Motor neuron (in vitro differentiated cells): ENCODE data around the gene PGAM1. TPM values are rescaled to one million over a fixed set of nuclear protein-coding genes. Genes with fewer than 3 reads are reported as not detected.

Source experiments
- ATAC-seq, 8 experiments: fragments of 200-7000 bp; cut with Tn5 transposase; replicated peaks in 6 of 8; 2 replicates each; pipeline ENCODE4 v1.8.0; 2021; ENCODE audit warnings: mild to moderate bottlenecking in 8 of 8, moderate library complexity in 8 of 8
- H3K27ac ChIP-seq, 2 donors: fragments of 250-450 bp; sonication (Bioruptor Pico); 2 replicates each; pipeline ENCODE4 v1.9.0; 2021; ENCODE audit warnings: antibody characterized with exemption in 2 of 2, mild to moderate bottlenecking in 2 of 2, moderate library complexity in 1 of 2
- H3K4me1 ChIP-seq, 2 donors: fragments of 250-450 bp; sonication (Bioruptor Pico); replicated peaks in 1 of 2; 2 replicates each; pipeline ENCODE4 v1.6.1; 2021; ENCODE audit warnings: antibody characterized with exemption in 2 of 2, mild to moderate bottlenecking in 2 of 2, moderate library complexity in 1 of 2
- H3K4me3 ChIP-seq, 5 donors: fragments of 250-450 bp; sonication (Bioruptor Pico); 2 replicates each; pipeline ENCODE4 v1.9.0; 2021; ENCODE audit warnings: antibody characterized with exemption in 5 of 5, mild to moderate bottlenecking in 5 of 5, moderate library complexity in 4 of 5
- WGBS, 10 experiments: fragments of 450-650 bp; shearing (Covaris generic); methylation state at CpG; one replicate each; pipeline ENCODE4 v1.0.0; 2022; 5-methylcytosine and 5-hydroxymethylcytosine counted together
- in situ Hi-C, 9 experiments: fragments of 400-800 bp; cut with MboI; loops; one replicate each; pipeline ENCODE4 v1.15.0; 2021; ENCODE audit warnings: low sequenced_read_pairs in 9 of 9, low pct_unique_long_range_greater_than_20kb in 2 of 9; ENCODE audit not compliant: unreplicated experiment in 9 of 9
- total RNA-seq, 8 experiments: library from RNA; unstranded; fragments of 300-600 nt; gene quantifications; 2 replicates each; pipeline versions ENCODE4 v1.2.3 to v1.2.4, GENCODE V29; 2022

PGAM1 gene
- total RNA-seq, 8 experiments from 2014 or later = 242 to 525 (median 430) TPM

DNA sequence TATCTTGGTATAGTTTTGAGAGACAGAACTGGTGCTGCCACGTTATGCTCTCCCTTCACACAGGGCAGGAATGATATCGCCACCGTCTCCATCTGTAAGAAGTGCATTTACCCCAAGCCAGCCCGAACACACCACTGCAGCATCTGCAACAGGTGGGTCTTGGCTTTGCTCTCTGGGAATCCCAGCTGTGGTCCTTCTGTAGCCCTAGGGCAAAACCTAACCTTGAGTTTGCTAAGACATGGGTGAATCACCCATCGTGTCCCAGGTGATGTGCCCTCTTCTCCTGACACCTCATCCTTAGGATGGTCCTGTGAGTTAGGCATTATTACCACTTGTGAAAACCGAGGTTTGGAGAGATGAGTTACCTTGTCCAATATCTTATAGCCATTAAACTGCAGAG, 26.4 kb downstream of the PGAM1 start:
- Histone ChIP-seq H3K4me1 (no peaks in the 10 kb centered on the region), H3K4me3 (no peak overlapping the region), H3K27ac (no peak overlapping the region)
- no peak for ATAC-seq
- WGBS, 10 experiments = 56 to 91% (median 83%) methylated on average over 1 to 6 of the region's 6 CpGs; no CpG with 5 or more reads in 5 of the 10 experiments
- in situ Hi-C loops = loop anchor here in 1 of 9 experiments (25.0 kb wide), 1 partner anchor 110 kb away; the partner anchor contains the start of gene ANKRD2

- H3K4me1 ChIP-seq = no peaks in the 10 kb centered on the region
- WGBS, 10 experiments = 46 to 100% (median 90%) methylated on average over 1 to 3 of the region's 3 CpGs; no CpG with 5 or more reads in 4 of the 10 experiments
- ATAC-seq = peak in 4 of 8 experiments; percentile 15 to 33 (median 18)
- H3K27ac ChIP-seq = no peak overlapping the region
- in situ Hi-C loops = loop anchor here in 1 of 9 experiments (25.0 kb wide), 1 partner anchor 108 kb away; the partner anchor contains the start of gene ANKRD2
- H3K4me3 ChIP-seq = no peak overlapping the region
Observed at GRCh38 chr10:97454330-97455036, 28.5 kb downstream of the PGAM1 start.

GRCh38 chr10:97456034-97456685, 30.2 kb downstream of the PGAM1 start:
- in situ Hi-C loops = loop anchor here in 1 of 9 experiments (25.0 kb wide), 1 partner anchor 106 kb away; the partner anchor contains the start of gene ANKRD2
- 0 to 100% (median 76%) methylated on average over 1 to 5 of the region's 5 CpGs; no CpG with 5 or more reads in 1 of the 10 experiments for WGBS, 10 experiments
- no peak for ATAC-seq
- Histone ChIP-seq H3K27ac (no peak overlapping the region), H3K4me1 (no peaks in the 10 kb centered on the region), H3K4me3 (no peak overlapping the region)

DNA sequence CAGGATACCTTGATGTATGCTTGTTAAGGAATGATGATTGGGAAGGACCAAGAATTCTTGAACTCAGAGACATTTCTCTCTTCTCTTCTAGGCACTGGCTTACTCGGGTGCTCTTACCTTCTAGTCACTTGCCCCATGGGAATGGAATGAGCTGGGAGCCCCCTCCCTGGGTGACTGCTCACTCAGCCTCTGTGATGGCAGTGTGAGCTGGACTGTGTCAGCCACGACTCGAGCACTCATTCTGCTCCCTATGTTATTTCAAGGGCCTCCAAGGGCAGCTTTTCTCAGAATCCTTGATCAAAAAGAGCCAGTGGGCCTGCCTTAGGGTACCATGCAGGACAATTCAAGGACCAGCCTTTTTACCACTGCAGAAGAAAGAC, 30.7 kb downstream of the PGAM1 start:
- ATAC-seq = no peak
- Histone ChIP-seq H3K27ac (no peak overlapping the region), H3K4me3 (no peak overlapping the region), H3K4me1 (no peaks in the 10 kb centered on the region)
- WGBS, 10 experiments = 60 to 100% (median 93%) methylated on average over 1 to 3 of the region's 3 CpGs; no CpG with 5 or more reads in 6 of the 10 experiments
- in situ Hi-C loops = loop anchor here in 1 of 9 experiments (25.0 kb wide), 1 partner anchor 106 kb away; the partner anchor contains the start of gene ANKRD2

DNA sequence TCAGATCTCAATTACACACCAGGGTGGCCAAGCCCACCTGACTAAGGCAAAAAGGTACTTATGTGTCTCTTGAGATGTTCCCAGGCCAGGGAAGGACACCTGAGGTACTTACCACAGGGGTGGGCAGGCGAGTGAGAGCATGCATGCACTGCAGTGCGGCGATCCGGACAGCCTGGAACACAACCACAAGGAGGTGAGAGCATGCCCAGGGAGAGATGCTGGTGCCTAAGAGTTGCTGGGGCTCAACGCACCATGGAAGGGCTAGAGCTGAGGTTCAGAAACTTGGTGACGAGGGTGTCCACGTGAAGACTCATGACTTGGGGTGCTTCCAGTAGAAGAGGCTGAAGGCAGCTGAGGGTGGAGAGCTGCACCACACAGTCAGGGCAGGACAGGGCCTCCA, 33.1 kb downstream of the PGAM1 start:
- Histone ChIP-seq H3K27ac (no peak overlapping the region), H3K4me1 (no peaks in the 10 kb centered on the region), H3K4me3 (no peak overlapping the region)
- 20 to 100% (median 100%) methylated on average over 1 to 3 of the region's 7 CpGs; no CpG with 5 or more reads in 4 of the 10 experiments for WGBS, 10 experiments
- in situ Hi-C loops = loop anchor here in 1 of 9 experiments (25.0 kb wide), 1 partner anchor 103 kb away; the partner anchor contains the start of gene ANKRD2
- ATAC-seq = no peak

DNA sequence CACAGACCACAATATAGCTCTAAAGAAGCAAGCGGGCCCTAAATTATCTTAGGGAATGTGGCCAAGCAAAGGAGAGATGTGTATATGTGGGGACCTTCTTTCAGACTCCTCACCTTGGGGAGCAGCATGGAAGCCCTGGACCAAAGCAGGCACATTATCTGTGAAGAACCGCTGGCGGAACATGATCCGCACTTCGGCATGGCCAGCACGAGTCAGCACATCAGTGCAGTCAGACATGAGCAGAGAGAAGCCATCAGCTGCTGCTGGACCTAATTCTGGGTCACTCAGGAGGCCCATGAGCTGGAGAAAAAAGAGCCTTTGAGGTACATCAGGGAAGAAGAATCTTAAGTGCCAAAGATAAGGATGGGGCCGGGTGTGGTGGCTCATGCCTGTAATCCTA, 33.9 kb downstream of the PGAM1 start:
- ATAC-seq = no peak
- in situ Hi-C loops = loop anchor here in 1 of 9 experiments (25.0 kb wide), 1 partner anchor 102 kb away; the partner anchor contains the start of gene ANKRD2
- no peak overlapping the region for H3K4me3 ChIP-seq
- H3K4me1 ChIP-seq = no peaks in the 10 kb centered on the region
- H3K27ac ChIP-seq = no peak overlapping the region
- 60 to 100% (median 80%) methylated on average over 1 to 6 of the region's 7 CpGs; no CpG with 5 or more reads in 3 of the 10 experiments for WGBS, 10 experiments

GRCh38 chr10:97462309-97462708, 36.3 kb downstream of the PGAM1 start:
- H3K4me3 ChIP-seq = no peak overlapping the region
- no peaks in the 10 kb centered on the region for H3K4me1 ChIP-seq
- H3K27ac ChIP-seq = no peak overlapping the region
- 62 to 100% (median 93%) methylated on average over 1 to 2 of the region's 2 CpGs; no CpG with 5 or more reads in 4 of the 10 experiments for WGBS, 10 experiments
- in situ Hi-C loops = loop anchor here in 1 of 9 experiments (25.0 kb wide), 1 partner anchor 100 kb away; the partner anchor contains the start of gene ANKRD2
- no peak for ATAC-seq

DNA sequence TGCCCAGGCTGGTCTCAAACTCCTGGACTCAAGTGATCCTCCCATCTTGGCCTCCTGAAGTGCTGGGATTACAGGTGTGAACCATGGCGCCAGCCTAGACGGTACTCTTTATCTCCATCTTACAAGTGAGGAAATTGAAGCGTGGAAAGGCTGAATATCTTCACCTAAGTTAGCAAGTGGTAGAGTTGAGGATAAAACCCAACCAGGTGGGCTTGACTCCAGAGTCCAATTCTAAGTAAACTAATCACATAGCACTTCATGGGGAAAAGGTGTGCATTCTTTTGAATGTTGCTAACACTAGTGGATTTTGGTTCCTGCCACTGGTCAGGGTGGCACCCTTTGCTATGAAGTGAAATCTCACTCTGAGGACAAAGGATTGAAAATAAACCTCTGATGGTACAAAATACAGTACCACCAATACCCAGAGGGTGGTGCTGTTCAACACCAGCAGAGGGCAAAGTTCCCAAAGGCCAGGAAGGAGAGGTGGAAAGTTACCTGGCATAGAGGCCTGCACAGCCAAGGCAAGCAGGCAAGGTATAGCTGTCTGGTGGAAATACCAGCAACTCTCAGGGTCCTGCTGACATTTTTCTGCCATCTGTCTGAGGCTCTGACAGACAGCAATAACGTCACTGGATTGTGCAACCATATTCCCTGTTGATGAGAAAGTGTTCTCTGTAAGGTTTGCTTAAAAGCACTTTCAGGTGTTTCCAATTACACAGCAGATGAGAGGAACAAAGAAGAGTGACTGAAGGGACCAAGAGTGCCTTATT, 37.6 kb downstream of the PGAM1 start:
- Histone ChIP-seq H3K4me1 (no peaks in the 10 kb centered on the region), H3K4me3 (no peak overlapping the region), H3K27ac (no peak overlapping the region)
- ATAC-seq = peak in 7 of 8 experiments; percentile 22 to 72 (median 51)
- WGBS, 10 experiments = 70 to 100% (median 89%) methylated on average over 1 to 4 of the region's 4 CpGs; no CpG with 5 or more reads in 2 of the 10 experiments
- in situ Hi-C loops = loop anchor here in 1 of 9 experiments (25.0 kb wide), 1 partner anchor 99 kb away; the partner anchor contains the start of gene ANKRD2

DNA sequence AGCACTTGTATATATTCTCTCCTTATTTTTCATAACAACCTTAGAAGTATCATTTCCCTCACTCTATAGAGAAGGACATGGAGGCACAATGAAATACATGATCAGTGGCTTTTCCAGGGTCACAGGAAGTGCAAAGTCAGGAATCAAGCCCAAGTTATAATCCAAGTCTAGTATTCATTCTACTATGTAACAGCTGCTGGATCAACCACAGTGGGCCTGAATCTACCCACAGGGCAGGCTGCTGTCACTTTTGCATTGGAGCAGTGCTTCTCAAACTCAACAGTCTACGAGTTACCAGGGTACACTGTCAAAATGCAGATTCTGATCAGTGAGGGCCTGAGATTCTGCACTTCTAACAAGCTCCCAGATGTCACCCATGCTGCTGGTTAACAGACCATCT, 38.2 kb downstream of the PGAM1 start:
- H3K4me3 ChIP-seq = no peak overlapping the region
- H3K27ac ChIP-seq = no peak overlapping the region
- no peaks in the 10 kb centered on the region for H3K4me1 ChIP-seq
- no peak for ATAC-seq
- in situ Hi-C loops = loop anchor here in 1 of 9 experiments (25.0 kb wide), 1 partner anchor 98 kb away; the partner anchor contains the start of gene ANKRD2
- WGBS, 10 experiments = 67 to 100% (median 78%) methylated on average over 1 of the region's 1 CpG; no CpG with 5 or more reads in 7 of the 10 experiments

- WGBS, 10 experiments = 95 to 100% (median 98%) methylated on average over 1 to 7 of the region's 7 CpGs; no CpG with 5 or more reads in 4 of the 10 experiments
- Histone ChIP-seq H3K4me1 (no peaks in the 10 kb centered on the region), H3K4me3 (no peak overlapping the region), H3K27ac (no peak overlapping the region)
- in situ Hi-C loops = loop anchor here in 1 of 9 experiments (25.0 kb wide), 1 partner anchor 96 kb away; the partner anchor contains the start of gene ANKRD2
- peak in 1 of 8 experiments; percentile 5 for ATAC-seq
Observed at GRCh38 chr10:97465982-97466381, 40.0 kb downstream of the PGAM1 start.

DNA sequence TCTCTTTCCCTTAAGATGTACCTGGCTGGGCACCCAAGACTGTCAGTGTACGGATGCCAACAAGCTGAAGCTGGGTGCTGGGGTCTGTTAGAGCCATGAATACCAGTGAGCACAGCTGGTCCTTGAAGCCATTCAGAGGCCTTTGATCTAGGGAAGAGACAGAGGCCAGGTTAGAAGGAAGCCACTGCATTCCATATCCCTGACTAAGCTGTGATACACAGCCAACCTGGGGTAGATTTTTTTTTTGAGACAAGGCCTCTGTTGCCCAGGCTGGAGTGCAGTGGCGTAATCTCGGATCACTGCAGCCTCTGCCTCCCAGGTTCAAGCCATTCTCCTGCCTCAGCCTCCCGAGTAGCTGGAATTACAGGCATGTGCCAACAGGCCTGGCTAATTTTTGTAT, 40.8 kb downstream of the PGAM1 start:
- Histone ChIP-seq H3K27ac (no peak overlapping the region), H3K4me3 (no peak overlapping the region), H3K4me1 (no peaks in the 10 kb centered on the region)
- ATAC-seq = no peak
- in situ Hi-C loops = loop anchor here in 1 of 9 experiments (25.0 kb wide), 1 partner anchor 96 kb away; the partner anchor contains the start of gene ANKRD2
- 40 to 100% (median 94%) methylated on average over 1 to 3 of the region's 4 CpGs; no CpG with 5 or more reads in 2 of the 10 experiments for WGBS, 10 experiments

DNA sequence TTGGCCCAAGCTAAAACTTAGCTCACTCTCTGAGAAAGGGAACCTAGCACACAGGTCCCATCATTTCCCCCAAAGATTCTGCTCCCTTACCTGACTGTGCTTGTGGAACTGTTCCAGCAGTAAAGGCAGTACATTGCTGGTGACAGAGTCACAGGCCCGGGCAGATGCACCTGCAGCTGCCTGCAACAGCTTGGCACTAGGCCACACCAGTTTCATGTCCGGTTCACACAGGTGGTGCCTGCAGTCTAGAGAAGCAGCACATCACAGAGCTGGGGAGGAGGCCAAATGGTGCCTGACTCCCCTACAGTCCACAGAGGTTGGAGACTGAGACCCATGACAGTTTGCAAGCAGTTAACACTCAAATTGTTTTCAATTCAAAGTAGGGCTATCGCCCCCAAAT, 42.2 kb downstream of the PGAM1 start:
- 88 to 100% (median 100%) methylated on average over 1 to 3 of the region's 3 CpGs; no CpG with 5 or more reads in 2 of the 10 experiments for WGBS, 10 experiments
- Histone ChIP-seq H3K4me1 (no peaks in the 10 kb centered on the region), H3K27ac (no peak overlapping the region), H3K4me3 (no peak overlapping the region)
- no peak for ATAC-seq
- in situ Hi-C loops = loop anchor here in 1 of 9 experiments (25.0 kb wide), 1 partner anchor 94 kb away; the partner anchor contains the start of gene ANKRD2
